Upper lobe of right lung (tissue), 1 donor: Measurements from ENCODE around the gene MSS51. TPM values are rescaled to one million over a fixed set of nuclear protein-coding genes. Genes with fewer than 3 reads are reported as not detected.

ENCODE experiments used
- ATAC-seq: fragments of 200-7000 bp; cut with Tn5 transposase; one replicate; pipeline ENCODE4 v1.9.1; 2020; ENCODE audit warnings: mild to moderate bottlenecking, moderate library complexity
- DNase-seq: peaks from one replicate; pipeline ENCODE4 v3.0.0-alpha.2; 2020
- H3K27ac ChIP-seq: fragments of 200-600 bp; one replicate; pipeline ENCODE4 v1.8.0; 2022
- H3K27me3 ChIP-seq: fragments of 200-600 bp; one replicate; pipeline ENCODE4 v1.8.0; 2022; ENCODE audit warnings: mild to moderate bottlenecking
- H3K36me3 ChIP-seq: fragments of 200-600 bp; one replicate; pipeline ENCODE4 v1.8.0; 2022
- H3K4me1 ChIP-seq: fragments of 200-600 bp; one replicate; pipeline ENCODE4 v1.8.0; 2022
- H3K4me3 ChIP-seq: fragments of 200-600 bp; one replicate; pipeline ENCODE4 v1.8.0; 2022; ENCODE audit warnings: mild to moderate bottlenecking
- H3K9me3 ChIP-seq: fragments of 200-600 bp; one replicate; pipeline ENCODE4 v1.8.0; 2022
- intact Hi-C: fragments of 100-400 bp; cut with DNase I; formaldehyde crosslinking; loops from one replicate; pipeline ENCODE4 v1.11.0; 2022
- total RNA-seq: library from RNA; stranded (reverse); fragmentation: NEBNext Ultra II Directional; extraction: Animal tissue kit (Norgen Biotek cat#: 25700); gene quantifications from one replicate; pipeline ENCODE4 v1.2.1, GENCODE V29; 2021
- TF ChIP-seq, protein P1 (sequence below): fragments of 200-600 bp; IDR thresholded peaks from one replicate; pipeline ENCODE4 v1.8.0; 2022; ENCODE audit warnings: antibody characterized with exemption
- donor health status: DM: no; HTN: yes; CAD: no; lungs with severe emphysema.

MSS51 gene
- total RNA-seq, 1 donor from 2014 or later: 3.0 TPM

DNA sequence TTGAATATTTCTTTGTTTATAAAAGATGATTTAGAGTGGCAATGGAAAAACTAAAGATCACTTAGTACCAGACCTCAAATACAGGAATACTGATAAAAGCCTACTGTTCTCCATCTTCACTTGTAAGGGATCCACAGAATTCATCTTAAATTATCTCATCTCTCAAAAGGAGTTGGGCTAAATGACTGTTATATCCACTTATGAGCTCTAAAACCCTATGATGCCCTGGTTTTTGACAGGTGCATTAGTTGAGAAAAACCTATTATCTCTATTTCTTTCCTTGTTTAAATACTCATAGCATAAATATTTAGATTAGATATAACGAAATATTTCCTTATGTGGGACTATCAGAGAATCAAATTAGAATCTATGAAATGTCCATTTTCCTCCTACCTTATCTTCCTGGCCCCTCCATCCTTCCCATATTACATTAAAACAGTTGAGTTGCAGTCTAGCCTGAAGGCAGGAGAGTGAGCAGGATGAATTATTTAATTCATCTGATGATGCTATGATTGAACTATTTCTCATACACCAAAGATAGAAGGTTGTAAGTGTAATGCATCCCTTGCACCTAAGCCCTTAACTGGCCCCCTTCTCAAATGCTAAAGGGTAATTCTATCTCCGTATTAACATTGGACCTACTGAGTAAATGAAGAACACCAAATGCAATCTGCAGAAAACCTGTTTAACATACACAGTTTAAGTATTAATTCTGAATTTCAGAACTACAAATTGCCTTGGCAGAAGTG is 32.8 kb upstream of the MSS51 start:
- TF ChIP-seq, protein P1, sequence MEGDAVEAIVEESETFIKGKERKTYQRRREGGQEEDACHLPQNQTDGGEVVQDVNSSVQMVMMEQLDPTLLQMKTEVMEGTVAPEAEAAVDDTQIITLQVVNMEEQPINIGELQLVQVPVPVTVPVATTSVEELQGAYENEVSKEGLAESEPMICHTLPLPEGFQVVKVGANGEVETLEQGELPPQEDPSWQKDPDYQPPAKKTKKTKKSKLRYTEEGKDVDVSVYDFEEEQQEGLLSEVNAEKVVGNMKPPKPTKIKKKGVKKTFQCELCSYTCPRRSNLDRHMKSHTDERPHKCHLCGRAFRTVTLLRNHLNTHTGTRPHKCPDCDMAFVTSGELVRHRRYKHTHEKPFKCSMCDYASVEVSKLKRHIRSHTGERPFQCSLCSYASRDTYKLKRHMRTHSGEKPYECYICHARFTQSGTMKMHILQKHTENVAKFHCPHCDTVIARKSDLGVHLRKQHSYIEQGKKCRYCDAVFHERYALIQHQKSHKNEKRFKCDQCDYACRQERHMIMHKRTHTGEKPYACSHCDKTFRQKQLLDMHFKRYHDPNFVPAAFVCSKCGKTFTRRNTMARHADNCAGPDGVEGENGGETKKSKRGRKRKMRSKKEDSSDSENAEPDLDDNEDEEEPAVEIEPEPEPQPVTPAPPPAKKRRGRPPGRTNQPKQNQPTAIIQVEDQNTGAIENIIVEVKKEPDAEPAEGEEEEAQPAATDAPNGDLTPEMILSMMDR: no peak
- intact Hi-C loops: no loop called here
- DNase-seq: no peak
- Histone ChIP-seq H3K9me3 (no peaks in the 10 kb centered on the region), H3K36me3 (peaks cover 72% of the 10 kb centered on the region), H3K4me1 (no peaks in the 10 kb centered on the region), H3K4me3 (no peak overlapping the region), H3K27me3 (no peaks in the 10 kb centered on the region), H3K27ac (no peak overlapping the region)
- ATAC-seq: no peak

DNA sequence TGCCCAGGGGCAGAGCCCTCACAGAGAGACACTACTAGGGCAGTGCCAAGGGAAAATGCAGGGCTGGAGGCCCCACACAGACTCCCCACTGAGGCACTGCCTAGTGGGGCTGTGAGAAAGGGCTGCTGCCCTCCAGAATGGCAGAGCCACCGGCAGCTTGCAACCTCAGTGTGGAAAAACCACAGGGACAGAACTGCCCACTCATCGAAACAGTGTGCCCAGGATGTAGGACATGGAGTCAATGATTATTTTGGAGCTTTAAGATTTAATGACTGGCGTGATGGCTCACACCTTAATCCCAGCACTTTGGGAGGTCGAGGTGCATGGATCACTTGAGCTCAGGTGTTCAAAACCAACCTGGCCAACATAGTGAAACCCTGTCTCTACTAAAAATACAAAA is 27.5 kb upstream of the MSS51 start:
- Histone ChIP-seq H3K4me1 (no peaks in the 10 kb centered on the region), H3K27ac (no peak overlapping the region), H3K9me3 (no peaks in the 10 kb centered on the region), H3K36me3 (peaks cover 48% of the 10 kb centered on the region), H3K27me3 (no peaks in the 10 kb centered on the region), H3K4me3 (no peak overlapping the region)
- intact Hi-C loops: no loop called here
- ATAC-seq: no peak
- TF ChIP-seq, protein P1: no peak
- DNase-seq: no peak

DNA sequence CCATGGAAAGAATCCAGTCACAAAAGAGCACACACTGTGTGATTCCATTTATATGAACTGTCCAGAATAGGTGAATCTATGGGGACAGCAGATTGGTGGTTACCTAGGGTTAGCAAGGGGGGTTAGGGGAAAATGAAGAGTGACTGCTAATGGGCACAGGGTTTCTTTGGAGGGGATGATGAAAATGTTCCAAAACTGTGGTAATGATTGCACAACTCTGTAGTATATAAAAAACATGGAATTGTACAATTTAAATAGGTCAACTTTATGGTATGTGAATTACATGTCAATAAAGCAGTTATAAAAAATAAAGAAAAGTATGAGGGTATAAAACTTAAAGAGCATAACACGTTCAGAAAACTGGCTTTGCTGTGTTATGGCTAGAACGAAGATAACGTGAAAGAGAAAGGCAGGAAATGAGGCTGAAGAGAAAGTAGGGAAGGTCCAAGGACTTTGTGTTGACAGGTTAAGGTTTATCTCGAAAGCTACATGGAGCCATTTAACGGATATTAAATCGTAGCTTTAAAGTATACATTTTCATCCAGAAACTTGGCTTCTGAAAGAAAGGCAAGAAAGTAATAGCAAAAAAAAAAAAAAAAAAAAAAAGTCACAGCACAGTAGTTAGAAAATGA is 26.4 kb upstream of the MSS51 start:
- Histone ChIP-seq H3K4me1 (no peaks in the 10 kb centered on the region), H3K36me3 (peaks cover 42% of the 10 kb centered on the region), H3K27me3 (no peaks in the 10 kb centered on the region), H3K9me3 (no peaks in the 10 kb centered on the region), H3K4me3 (no peak overlapping the region), H3K27ac (no peak overlapping the region)
- DNase-seq (no peak), ATAC-seq (no peak)
- intact Hi-C loops: no loop called here
- TF ChIP-seq, protein P1: no peak

DNA sequence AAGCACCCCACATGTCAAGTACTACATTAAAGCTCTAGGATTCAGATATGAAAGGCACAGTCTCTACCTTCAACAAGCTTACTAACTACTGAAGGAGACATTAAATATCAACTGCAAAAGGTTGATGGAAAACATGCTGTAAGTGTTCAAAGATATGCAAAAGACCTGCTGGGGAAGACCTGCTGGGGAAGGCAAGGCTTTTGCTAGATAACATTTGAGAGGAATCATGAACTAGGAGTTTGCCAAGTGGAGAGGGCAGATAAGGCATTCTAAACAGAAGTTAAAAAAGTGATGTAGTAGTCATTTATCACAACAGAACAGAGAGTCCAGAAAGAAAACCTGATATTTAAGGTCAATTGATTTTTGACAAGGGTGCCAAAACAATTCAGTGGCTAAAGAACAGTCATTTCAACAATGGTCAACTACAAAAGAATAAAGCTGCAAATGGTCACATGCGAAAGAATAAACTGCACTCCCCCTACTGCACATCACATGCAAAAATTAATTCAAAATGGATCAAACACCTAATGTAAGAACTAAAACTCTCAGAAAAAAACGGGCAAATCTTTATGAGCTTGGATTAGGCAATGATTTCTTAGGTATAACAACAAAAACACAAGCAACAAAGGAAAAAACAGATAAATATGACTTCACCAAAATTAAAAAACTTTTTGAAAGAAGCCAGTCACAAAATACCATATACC is 23.0 kb upstream of the MSS51 start:
- ATAC-seq: no peak

DNA sequence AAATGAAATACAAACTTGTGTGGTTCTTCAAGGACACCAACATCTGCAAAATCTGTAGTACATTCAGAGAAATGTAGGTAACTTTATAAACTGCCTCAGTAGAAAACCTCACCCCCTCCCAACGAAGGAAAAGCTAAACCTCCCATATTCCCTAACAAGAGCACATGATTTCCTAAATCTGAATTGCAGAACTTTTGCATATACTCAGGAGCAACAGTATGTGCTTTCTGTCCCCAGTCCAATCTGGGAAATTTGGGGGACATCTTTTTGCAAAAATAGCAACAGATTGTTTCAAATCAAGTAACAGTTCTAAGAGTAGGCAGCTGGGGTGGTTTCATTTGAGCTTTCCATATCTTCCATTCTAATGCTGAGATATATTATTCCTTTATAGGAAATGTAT is 15.8 kb upstream of the MSS51 start:
- no peaks in the 10 kb centered on the region for H3K4me1 ChIP-seq
- ATAC-seq (no peak), DNase-seq (no peak)
- no peaks in the 10 kb centered on the region for H3K27me3 ChIP-seq
- TF ChIP-seq, protein P1: no peak
- no peak overlapping the region for H3K4me3 ChIP-seq
- intact Hi-C loops: no loop called here
- H3K36me3 ChIP-seq: peaks cover 40% of the 10 kb centered on the region
- H3K9me3 ChIP-seq: no peaks in the 10 kb centered on the region
- no peak overlapping the region for H3K27ac ChIP-seq

More for the DNA sequence above, 23.0 kb upstream of the MSS51 start:
- Histone ChIP-seq H3K36me3 (peaks cover 51% of the 10 kb centered on the region), H3K4me3 (no peak overlapping the region), H3K27me3 (no peaks in the 10 kb centered on the region), H3K9me3 (no peaks in the 10 kb centered on the region), H3K4me1 (no peaks in the 10 kb centered on the region), H3K27ac (no peak overlapping the region)
- TF ChIP-seq, protein P1: no peak
- intact Hi-C loops: no loop called here
- no peak for DNase-seq
